MCF 10A (cell line): ENCODE data around the gene AVEN. TPM values are rescaled to one million over a fixed set of nuclear protein-coding genes. Genes with fewer than 3 reads are reported as not detected.

Experiments used
- BruUV-seq: library from RNA; stranded (reverse); fragments of 400-500 nt; replicated peaks from 2 replicates; lab custom pipeline; 2021; lab: Mats Ljungman, UMichigan
- CTCF ChIA-PET: fragments of 300-600 bp; sonication (Branson Sonifier 250); formaldehyde crosslinking; extraction: SDS; loops from one replicate; lab custom pipeline; 2021; ENCODE audit warnings: antibody characterized with exemption, inconsistent platforms; lab: Yijun Ruan, JAX
- POLR2A ChIA-PET: fragments of 300-600, 350-650 bp; sonication (Branson Sonifier 250); formaldehyde crosslinking; extraction: SDS; loops from one replicate; lab custom pipeline; 2020; ENCODE audit warnings: antibody characterized with exemption, inconsistent platforms; lab: Yijun Ruan, JAX
- DNase-seq: peaks from one replicate; pipeline ENCODE4 v3.0.0-alpha.2; 2018; ENCODE audit not compliant: unreplicated experiment
- H3K27ac Mint-ChIP-seq: one replicate; pipeline ENCODE4 v1.8.0; 2022; ENCODE audit warnings: mild to moderate bottlenecking, low read depth, mixed read lengths; ENCODE audit not compliant: unreplicated experiment
- H3K27me3 Mint-ChIP-seq: one replicate; pipeline ENCODE4 v1.8.0; 2022; ENCODE audit warnings: mixed read lengths; ENCODE audit not compliant: insufficient read depth, unreplicated experiment
- H3K36me3 Mint-ChIP-seq: one replicate; pipeline ENCODE4 v1.8.0; 2022; ENCODE audit warnings: mild to moderate bottlenecking, moderate library complexity, mixed read lengths; ENCODE audit not compliant: insufficient read depth, unreplicated experiment
- H3K4me1 Mint-ChIP-seq: one replicate; pipeline ENCODE4 v1.8.0; 2022; ENCODE audit warnings: mixed read lengths; ENCODE audit not compliant: insufficient read depth, unreplicated experiment
- H3K4me3 Mint-ChIP-seq: one replicate; pipeline ENCODE4 v1.8.0; 2022; ENCODE audit warnings: mild to moderate bottlenecking, moderate library complexity, mixed read lengths; ENCODE audit not compliant: unreplicated experiment
- H3K9me3 Mint-ChIP-seq: one replicate; pipeline ENCODE4 v1.8.0; 2022; ENCODE audit warnings: mixed read lengths; ENCODE audit not compliant: unreplicated experiment
- intact Hi-C: fragments of 100-400 bp; cut with micrococcal nuclease; formaldehyde crosslinking; loops from 2 replicates; pipeline ENCODE4 v1.14.1; 2022
- total RNA-seq: library from RNA; stranded (reverse); gene quantifications from 2 replicates; pipeline ENCODE4 v1.2.3, GENCODE V29; 2022
- TF ChIP-seq, protein P1 (sequence below): fragments of 200-600 bp; IDR thresholded peaks from one replicate; pipeline ENCODE4 v1.8.0; 2022; ENCODE audit warnings: antibody characterized with exemption, mild to moderate bottlenecking; ENCODE audit not compliant: unreplicated experiment

AVEN gene
- total RNA-seq, 1 experiment from 2014 or later: 42.4 TPM

DNA sequence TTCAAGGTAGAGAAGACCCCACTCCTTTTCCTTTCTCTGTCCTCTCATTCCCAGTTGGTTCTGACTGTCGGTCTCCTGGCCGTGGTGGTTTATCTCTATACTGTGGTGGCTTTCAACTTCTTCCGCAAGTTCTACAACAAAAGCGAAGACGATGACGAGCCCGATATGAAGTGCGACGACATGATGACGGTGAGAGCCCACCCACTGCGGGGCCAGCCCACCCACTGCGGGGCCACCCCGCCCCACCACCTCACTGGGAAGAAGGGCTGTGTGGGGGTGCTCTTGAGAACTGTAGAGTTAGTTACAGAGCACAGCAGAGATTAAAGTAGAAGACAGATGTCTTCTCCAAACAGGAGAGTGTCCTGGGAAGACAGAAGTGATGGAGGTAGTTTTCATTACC lies 181.3 kb downstream of the AVEN start:
- H3K36me3 Mint-ChIP-seq: peaks cover 6% of the 10 kb centered on the region
- no peak overlapping the region for H3K4me3 Mint-ChIP-seq
- intact Hi-C loops: no loop called here
- DNase-seq: no peak
- no peak overlapping the region for H3K27ac Mint-ChIP-seq
- TF ChIP-seq, protein P1, sequence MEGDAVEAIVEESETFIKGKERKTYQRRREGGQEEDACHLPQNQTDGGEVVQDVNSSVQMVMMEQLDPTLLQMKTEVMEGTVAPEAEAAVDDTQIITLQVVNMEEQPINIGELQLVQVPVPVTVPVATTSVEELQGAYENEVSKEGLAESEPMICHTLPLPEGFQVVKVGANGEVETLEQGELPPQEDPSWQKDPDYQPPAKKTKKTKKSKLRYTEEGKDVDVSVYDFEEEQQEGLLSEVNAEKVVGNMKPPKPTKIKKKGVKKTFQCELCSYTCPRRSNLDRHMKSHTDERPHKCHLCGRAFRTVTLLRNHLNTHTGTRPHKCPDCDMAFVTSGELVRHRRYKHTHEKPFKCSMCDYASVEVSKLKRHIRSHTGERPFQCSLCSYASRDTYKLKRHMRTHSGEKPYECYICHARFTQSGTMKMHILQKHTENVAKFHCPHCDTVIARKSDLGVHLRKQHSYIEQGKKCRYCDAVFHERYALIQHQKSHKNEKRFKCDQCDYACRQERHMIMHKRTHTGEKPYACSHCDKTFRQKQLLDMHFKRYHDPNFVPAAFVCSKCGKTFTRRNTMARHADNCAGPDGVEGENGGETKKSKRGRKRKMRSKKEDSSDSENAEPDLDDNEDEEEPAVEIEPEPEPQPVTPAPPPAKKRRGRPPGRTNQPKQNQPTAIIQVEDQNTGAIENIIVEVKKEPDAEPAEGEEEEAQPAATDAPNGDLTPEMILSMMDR: no peak
- no TSS peak for BruUV-seq
- CTCF ChIA-PET: no interaction called here
- H3K4me1 Mint-ChIP-seq: peaks cover 20% of the 10 kb centered on the region
- POLR2A ChIA-PET: no interaction called here
- H3K9me3 Mint-ChIP-seq: no peaks in the 10 kb centered on the region
- H3K27me3 Mint-ChIP-seq: no peaks in the 10 kb centered on the region

DNA sequence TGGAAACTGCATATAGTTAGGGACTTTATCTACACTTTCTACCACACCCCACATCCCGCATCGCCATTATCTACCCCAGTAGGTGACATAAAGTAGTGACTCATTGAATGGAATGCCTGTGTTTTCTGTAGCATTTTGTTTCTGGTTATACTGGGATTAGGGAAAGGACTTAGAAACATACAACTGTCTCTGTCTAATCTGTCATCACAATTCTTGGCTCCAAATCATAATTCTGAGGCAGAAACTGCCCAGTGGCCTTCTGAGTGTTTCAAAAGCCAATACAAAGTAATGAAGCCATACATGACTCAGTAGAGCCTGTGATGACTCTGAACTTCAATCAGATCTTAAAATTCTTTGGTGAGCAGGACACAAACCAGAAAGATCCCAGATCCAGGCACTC lies 186.4 kb downstream of the AVEN start:
- peaks cover 5% of the 10 kb centered on the region for H3K36me3 Mint-ChIP-seq
- no peaks in the 10 kb centered on the region for H3K27me3 Mint-ChIP-seq
- ChIA-PET CTCF (no interaction called here), POLR2A (interaction anchor here (0.6 to 0.7 kb wide), 2 partner anchors 538 to 1468 kb away, joined by 3 read pairs; no protein-coding TSS in a partner anchor)
- no peak overlapping the region for H3K27ac Mint-ChIP-seq
- intact Hi-C loops: no loop called here
- TF ChIP-seq, protein P1: no peak
- no peak overlapping the region for H3K4me3 Mint-ChIP-seq
- BruUV-seq: no TSS peak
- no peaks in the 10 kb centered on the region for H3K4me1 Mint-ChIP-seq
- H3K9me3 Mint-ChIP-seq: no peaks in the 10 kb centered on the region
- DNase-seq: peak; percentile 17

DNA sequence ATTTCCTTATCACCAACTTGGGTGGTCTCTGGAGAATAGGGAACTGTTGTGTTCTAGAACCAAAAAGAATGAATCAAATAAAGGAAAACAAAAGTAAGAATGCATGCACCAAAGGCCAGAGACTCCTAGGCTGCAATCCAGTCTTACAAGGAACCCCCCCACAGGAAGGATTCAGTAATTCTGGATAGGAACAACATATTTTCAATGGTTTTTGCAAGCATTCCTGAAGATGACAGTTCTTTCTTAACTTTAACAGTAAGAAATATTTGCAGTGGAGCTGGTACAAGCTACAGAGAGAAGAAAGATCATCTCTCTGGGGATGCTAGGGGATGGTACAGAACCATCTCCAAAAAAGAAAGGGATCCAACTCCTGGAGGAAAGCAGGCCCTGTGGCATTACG lies 186.9 kb downstream of the AVEN start:
- intact Hi-C loops: no loop called here
- no TSS peak for BruUV-seq
- TF ChIP-seq, protein P1: no peak
- DNase-seq: no peak
- Mint-ChIP-seq H3K4me1 (no peaks in the 10 kb centered on the region), H3K4me3 (no peak overlapping the region), H3K9me3 (no peaks in the 10 kb centered on the region), H3K27ac (no peak overlapping the region), H3K36me3 (peaks cover 5% of the 10 kb centered on the region), H3K27me3 (no peaks in the 10 kb centered on the region)
- POLR2A ChIA-PET: interaction anchor here (0.6 to 0.7 kb wide), 2 partner anchors 538 to 1468 kb away, joined by 3 read pairs; no protein-coding TSS in a partner anchor
- CTCF ChIA-PET: no interaction called here

DNA sequence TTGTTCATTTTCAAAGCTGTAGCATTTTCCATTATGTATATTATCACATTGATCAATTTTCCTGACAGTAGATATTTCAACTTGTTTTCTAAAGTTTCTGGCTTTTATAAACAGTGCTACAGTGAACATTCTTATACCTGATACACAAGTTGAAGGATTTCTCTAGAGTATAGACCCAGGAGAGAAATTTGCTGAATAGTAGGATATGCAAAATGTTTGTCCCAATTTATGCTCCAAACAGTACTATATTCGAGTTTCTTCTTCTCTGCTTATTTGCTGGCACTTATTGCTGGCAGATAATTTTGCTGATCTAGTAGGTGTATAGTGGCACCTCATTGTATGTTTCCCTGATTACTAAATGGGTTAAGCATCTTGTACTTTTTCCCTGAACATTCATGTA lies 187.9 kb downstream of the AVEN start:
- Mint-ChIP-seq H3K36me3 (peaks cover 5% of the 10 kb centered on the region), H3K4me3 (no peak overlapping the region), H3K4me1 (no peaks in the 10 kb centered on the region), H3K9me3 (no peaks in the 10 kb centered on the region), H3K27ac (no peak overlapping the region), H3K27me3 (no peaks in the 10 kb centered on the region)
- TF ChIP-seq, protein P1: no peak
- POLR2A ChIA-PET: interaction anchor here (0.6 kb wide), 1 partner anchor 149 kb away, joined by 3 read pairs; no protein-coding TSS in a partner anchor
- BruUV-seq: no TSS peak
- intact Hi-C loops: no loop called here
- DNase-seq: no peak
- CTCF ChIA-PET: interaction anchor here (1.5 kb wide), 1 partner anchor 114 kb away, joined by 6 read pairs; no protein-coding TSS in a partner anchor
